ENCODE results near the gene SYT12.

DNA sequence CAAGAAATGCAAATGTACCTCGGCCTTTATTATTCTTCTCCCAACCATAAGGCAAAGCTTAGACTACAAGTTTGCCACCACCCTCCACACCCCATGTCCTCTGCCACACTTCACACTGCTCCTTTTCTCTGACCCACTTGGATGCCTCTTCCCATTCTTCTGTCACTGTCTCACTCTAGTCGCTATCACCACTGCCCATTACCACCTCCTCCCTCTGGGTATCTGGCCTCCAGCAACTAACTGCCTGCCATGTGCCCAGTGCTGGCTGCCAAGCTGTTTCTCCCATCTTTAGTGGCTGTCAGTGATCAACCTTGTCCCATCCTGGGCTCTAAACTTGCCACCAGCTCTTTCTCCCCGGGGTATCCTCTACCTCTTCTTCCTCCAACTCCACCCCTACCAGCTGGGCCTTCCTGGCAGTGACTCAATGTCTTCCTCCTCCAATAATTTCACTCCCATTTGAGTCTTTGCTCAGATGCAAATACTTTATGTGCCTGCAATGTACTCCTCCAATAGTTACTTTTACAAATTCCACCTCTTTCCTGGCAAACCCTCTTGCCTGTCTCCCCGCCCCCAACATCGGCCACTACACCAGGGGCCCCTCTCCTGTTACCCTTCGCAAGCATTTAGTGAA lies 76.0 kb downstream of the SYT12 start:
- TF ChIP-seq CTCF (IDR thresholded peaks at IDR 0.05 in 2 of 3, conservative IDR thresholded peaks at IDR 0.05 in 1 of 3; ENCODE audit: insufficient read depth in 2 of 3, low read depth in 1 of 3, low read length in 3 of 3): no peak
- TF ChIP-seq HDAC6 (IDR thresholded peaks at IDR 0.05; ENCODE audit: low read depth, low read length): no peak

Data from K562 (cell line).